ENCODE measurements around the gene SZT2.

Gene SZT2

DNA sequence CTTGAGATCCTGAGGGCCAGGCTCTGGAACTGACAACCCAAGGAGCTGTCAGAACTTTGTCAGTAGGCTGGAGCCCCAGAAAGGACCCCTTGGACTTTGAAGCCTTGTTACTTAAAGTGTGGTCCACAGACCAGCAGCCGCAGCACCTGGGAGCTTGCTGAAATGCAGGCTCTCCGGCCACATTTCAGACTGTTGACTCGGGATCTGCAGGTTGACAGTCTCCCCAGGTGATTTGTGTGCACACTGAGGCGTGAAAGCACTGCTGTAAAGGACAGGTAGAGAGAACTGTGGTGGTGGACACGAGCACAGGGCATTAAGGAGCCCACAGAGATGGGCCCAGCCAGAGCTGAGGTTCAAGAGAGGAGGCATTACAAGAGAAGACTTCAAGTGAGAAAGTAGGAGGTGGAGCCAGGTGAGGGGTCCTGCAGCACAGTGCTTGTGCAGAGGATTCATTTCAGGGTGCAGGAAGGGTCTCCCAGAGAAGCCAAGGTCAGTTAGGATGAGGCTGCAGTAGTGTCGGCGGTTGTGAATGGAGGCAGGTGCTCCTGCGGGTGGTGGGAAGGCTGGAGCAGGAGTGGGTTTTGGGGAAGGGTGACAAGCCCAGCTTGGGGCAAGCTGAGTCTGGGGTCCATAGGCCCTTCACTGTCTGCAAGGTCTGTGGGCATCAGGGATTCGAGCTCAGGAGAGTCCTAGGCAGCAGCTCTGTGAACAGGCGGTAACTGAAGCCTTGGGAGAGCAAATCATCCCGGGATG lies 59.4 kb downstream of the SZT2 start:
- no peaks in the 10 kb centered on the region for H3K27me3 ChIP-seq (ENCODE audit: insufficient read depth, low read length)
- no peak overlapping the region for H3K9ac ChIP-seq (ENCODE audit: low read depth, low read length)
- peaks cover 64% of the 10 kb centered on the region for H3K36me3 ChIP-seq (ENCODE audit: insufficient read depth, low read depth, low read length)
- H3K4me3 ChIP-seq (ENCODE audit: low read length), result no peak overlapping the region
- no peaks in the 10 kb centered on the region for H3K9me3 ChIP-seq (ENCODE audit: insufficient read depth, low read depth, low read length)
- peaks cover 6% of the 10 kb centered on the region for H3K4me1 ChIP-seq (ENCODE audit: insufficient read depth, low read length)
- no peak overlapping the region for H3K27ac ChIP-seq (ENCODE audit: low read length)

DNA sequence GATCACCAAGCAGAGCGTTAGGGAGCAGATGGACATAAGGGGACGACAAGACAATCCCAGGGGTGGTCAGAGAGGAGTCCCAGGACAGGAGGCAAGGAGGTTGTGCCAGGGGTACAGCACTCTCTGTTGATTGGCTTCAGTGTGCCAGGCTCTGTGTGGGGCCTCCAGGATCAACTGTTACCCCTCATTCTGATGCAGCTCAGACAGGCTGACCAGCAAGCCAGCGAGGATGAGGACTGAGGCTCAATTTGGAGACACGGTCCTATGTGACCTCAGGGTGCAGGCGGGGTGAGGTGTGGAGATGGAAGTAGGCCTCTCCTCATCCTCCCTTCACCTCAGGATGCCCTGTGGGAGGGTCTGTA lies 60.0 kb downstream of the SZT2 start:
- peaks cover 7% of the 10 kb centered on the region for H3K4me1 ChIP-seq (ENCODE audit: insufficient read depth, low read length)
- H3K27ac ChIP-seq (ENCODE audit: low read length), result no peak overlapping the region
- no peak overlapping the region for H3K9ac ChIP-seq (ENCODE audit: low read depth, low read length)
- no peak overlapping the region for H3K4me3 ChIP-seq (ENCODE audit: low read length)
- peaks cover 64% of the 10 kb centered on the region for H3K36me3 ChIP-seq (ENCODE audit: insufficient read depth, low read depth, low read length)
- H3K27me3 ChIP-seq (ENCODE audit: insufficient read depth, low read length), result no peaks in the 10 kb centered on the region
- no peaks in the 10 kb centered on the region for H3K9me3 ChIP-seq (ENCODE audit: insufficient read depth, low read depth, low read length)

DNA sequence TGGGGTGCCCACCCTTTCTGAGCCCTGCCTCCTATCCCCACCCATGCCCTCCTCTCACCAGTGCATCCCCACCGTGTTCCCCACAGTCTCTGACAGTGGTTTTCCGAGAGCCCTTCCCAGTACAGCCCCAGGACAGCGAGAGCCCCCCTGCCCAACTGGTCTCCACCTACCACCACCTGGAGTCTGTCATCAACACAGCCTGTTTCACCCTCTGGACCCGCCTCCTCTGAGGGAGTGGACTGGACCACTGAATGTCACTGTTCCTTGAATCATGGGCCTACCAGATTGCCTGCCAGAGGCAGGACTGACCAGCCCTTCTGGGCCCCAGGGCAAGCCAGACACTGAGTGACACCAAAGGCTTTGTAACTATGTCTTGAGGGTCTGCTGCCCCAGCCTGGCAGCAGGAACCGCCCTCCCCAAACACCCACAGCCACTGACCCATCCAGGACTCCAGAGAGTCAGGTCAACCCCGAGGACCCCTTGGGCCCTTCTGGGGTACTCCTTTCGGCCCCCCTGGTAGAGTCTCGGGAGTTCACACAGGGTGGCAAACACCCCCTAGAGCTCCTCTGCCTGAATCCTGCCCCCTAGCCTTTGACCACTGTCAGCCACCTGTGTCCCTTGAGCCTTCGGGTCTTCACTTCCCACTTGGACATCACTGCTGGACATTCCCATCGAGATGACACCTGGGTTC lies 60.7 kb downstream of the SZT2 start:
- peaks cover 7% of the 10 kb centered on the region for H3K4me1 ChIP-seq (ENCODE audit: insufficient read depth, low read length)
- no peaks in the 10 kb centered on the region for H3K9me3 ChIP-seq (ENCODE audit: insufficient read depth, low read depth, low read length)
- 0 out of 2 replicates have a peak, but pooled peaks cover 3% of the 10 kb centered on the region for H3K27me3 ChIP-seq (ENCODE audit: insufficient read depth, low read length)
- peaks cover 64% of the 10 kb centered on the region for H3K36me3 ChIP-seq (ENCODE audit: insufficient read depth, low read depth, low read length)
- no peak overlapping the region for H3K27ac ChIP-seq (ENCODE audit: low read length)
- H3K4me3 ChIP-seq (ENCODE audit: low read length), result no peak overlapping the region
- no peak overlapping the region for H3K9ac ChIP-seq (ENCODE audit: low read depth, low read length)

DNA sequence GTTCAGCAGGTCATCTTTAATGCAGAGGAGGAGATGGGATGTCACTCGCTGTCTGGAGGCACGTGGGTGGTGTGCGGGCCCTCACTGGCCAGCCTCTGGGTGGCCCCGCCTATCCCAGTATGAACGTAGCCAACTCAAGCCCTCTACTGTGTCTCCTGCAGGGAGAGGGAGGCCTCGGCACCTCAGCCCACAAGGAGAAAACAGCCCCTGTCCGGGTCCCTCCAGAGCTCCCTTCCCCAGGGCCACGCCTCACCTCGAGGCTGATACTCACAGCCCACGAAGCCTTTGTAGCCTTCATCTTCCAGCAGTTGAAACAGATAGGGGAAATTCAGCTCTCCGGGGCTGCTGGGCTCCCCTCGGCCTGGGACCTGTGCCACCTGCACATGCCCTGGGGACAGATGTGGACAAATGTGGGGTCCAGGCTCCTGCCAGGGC lies 61.5 kb downstream of the SZT2 start:
- Histone ChIP-seq H3K4me3 (ENCODE audit: low read length) (no peak overlapping the region), H3K36me3 (ENCODE audit: insufficient read depth, low read depth, low read length) (peaks cover 59% of the 10 kb centered on the region), H3K9ac (ENCODE audit: low read depth, low read length) (no peak overlapping the region), H3K27ac (ENCODE audit: low read length) (no peak overlapping the region), H3K27me3 (ENCODE audit: insufficient read depth, low read length) (0 out of 2 replicates have a peak, but pooled peaks cover 7% of the 10 kb centered on the region), H3K9me3 (ENCODE audit: insufficient read depth, low read depth, low read length) (no peaks in the 10 kb centered on the region), H3K4me1 (ENCODE audit: insufficient read depth, low read length) (peaks cover 7% of the 10 kb centered on the region)

DNA sequence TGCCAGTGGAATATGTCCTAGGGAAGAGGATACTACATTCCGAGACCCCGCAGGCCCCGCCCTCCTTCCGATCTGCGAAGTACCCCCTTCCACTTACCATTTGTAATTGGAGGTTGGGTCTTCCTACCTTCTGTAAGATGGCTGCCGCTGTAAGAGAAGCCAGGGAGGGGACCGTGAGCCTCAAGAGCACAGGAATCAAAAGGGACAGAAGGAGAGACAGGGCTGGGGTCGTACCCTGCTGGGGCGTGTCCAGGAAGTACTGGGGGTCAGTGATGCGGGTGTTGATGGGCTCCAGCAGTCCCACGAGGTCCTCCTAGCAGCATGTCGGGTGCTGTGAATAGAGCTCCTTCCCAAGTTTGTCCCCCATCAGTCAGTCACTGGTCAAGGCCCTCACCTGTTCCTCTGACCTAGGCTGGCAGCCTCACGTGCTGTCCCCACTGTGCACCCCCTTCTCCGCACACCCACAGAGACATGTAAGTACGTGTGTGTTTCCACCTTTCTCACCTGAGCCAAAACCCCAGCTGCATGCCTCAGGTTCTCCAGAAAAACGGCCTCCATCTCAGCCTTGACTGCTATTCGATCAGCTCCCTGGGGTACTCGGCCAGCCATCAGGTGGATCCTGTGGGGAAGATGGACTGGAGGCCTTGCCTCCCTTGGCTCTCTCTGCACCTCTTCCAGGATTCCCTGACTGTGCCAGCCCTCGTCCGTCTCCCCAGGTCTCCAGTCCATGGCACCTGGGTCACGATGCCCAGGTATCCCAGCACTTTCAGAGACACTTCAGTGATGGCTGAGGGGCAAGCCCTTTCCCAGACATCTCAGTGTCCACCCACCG lies 62.2 kb downstream of the SZT2 start:
- Histone ChIP-seq H3K4me1 (ENCODE audit: insufficient read depth, low read length) (peaks cover 7% of the 10 kb centered on the region), H3K36me3 (ENCODE audit: insufficient read depth, low read depth, low read length) (peaks cover 52% of the 10 kb centered on the region), H3K4me3 (ENCODE audit: low read length) (no peak overlapping the region), H3K27ac (ENCODE audit: low read length) (no peak overlapping the region), H3K9me3 (ENCODE audit: insufficient read depth, low read depth, low read length) (no peaks in the 10 kb centered on the region), H3K9ac (ENCODE audit: low read depth, low read length) (no peak overlapping the region), H3K27me3 (ENCODE audit: insufficient read depth, low read length) (0 out of 2 replicates have a peak, but pooled peaks cover 7% of the 10 kb centered on the region)

DNA sequence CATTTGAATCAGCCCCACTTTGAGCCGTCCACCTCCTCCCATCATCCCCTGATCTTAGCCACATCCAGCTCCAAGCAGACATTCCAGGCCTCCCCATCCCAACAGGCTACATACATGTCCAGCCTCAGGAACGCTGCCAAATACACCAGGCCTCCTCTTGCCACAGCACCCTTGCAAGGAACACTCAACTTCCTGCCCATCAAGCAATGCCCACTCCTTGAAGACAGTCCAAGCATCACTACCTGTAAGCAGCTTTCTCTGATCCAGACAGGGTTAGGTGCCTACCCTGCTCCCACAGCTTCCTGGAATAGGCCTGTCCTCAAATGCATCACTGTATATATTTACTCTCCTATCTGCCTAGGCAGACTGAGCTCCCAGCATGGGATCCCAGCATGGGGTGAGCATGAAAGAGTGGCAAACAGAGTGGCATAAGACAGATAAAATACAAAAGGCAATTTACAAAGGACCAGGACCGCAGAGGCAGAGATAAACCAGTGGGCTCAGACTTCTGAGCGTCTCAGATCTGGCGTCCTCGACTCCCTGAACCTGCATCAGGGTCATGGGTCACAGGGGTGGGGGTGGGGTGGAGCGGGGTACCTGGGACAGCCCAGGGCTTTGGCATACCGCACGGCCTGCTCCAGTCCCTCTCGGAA lies 63.2 kb downstream of the SZT2 start:
- Histone ChIP-seq H3K4me1 (ENCODE audit: insufficient read depth, low read length) (peaks cover 7% of the 10 kb centered on the region), H3K4me3 (ENCODE audit: low read length) (peak overlapping the region; percentile 62), H3K9me3 (ENCODE audit: insufficient read depth, low read depth, low read length) (no peaks in the 10 kb centered on the region), H3K36me3 (ENCODE audit: insufficient read depth, low read depth, low read length) (peaks cover 42% of the 10 kb centered on the region), H3K27ac (ENCODE audit: low read length) (no peak overlapping the region), H3K9ac (ENCODE audit: low read depth, low read length) (peak overlapping the region; percentile 48; the same call in 1 of the 2 replicates), H3K27me3 (ENCODE audit: insufficient read depth, low read length) (0 out of 2 replicates have a peak, but pooled peaks cover 7% of the 10 kb centered on the region)

DNA sequence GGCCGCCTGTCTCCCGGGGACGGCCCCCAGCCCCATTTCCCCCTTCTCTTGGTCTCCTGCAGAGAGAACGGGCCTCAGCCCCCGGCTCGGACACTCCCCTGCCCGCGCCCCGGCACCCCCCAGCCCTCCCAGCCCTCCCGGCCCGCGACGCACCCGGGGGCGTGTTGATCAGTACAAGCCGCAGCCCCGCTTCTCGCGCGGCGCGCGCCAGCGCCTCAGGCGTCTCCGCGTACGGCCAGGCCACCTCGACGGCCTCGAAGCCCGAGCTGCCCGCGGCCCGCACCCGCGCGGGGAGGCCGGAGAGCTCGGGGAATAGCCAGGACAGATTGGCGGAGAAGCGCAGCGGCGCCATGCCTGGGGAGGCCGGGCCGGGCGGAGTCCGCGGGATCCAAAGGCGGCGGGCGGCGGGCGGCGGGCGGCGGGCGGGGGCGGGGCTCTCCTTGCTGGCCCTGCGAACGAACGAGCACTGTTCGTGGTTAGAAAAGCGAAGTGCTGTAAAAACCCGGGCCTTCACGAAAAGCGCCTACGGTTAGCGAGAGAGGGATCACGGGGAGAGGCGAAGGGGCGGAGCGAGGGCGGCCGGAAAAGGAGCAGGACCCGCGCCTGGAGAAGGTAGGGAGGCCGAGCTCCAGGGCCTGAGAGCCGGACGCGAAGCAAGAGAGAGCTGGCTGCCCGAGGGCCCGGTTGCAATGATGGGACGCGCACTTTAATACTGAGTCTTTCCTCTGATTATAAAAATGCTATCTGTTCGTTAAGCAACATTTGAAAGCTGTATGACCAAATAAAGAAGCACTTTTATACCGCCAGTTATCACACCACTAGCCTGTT lies 64.0 kb downstream of the SZT2 start, which contains the start of gene HYI:
TSS of gene HYI (minus strand) at position 490 of the 828 bp plus-strand sequence. CDS start at position 352, 138 bp downstream.
- H3K9me3 ChIP-seq (ENCODE audit: insufficient read depth, low read depth, low read length), result no peaks in the 10 kb centered on the region
- H3K27me3 ChIP-seq (ENCODE audit: insufficient read depth, low read length), result 0 out of 2 replicates have a peak, but pooled peaks cover 7% of the 10 kb centered on the region
- peaks cover 7% of the 10 kb centered on the region for H3K4me1 ChIP-seq (ENCODE audit: insufficient read depth, low read length)
- H3K9ac ChIP-seq (ENCODE audit: low read depth, low read length), result peak within 1 kb of the TSS; percentile 78; the same call in 1 of the 2 replicates
- no peak within 1 kb of the TSS for H3K27ac ChIP-seq (ENCODE audit: low read length)
- H3K36me3 ChIP-seq (ENCODE audit: insufficient read depth, low read depth, low read length), result peaks cover 34% of the 10 kb centered on the region
- H3K4me3 ChIP-seq (ENCODE audit: low read length), result peak within 1 kb of the TSS; percentile 79

DNA sequence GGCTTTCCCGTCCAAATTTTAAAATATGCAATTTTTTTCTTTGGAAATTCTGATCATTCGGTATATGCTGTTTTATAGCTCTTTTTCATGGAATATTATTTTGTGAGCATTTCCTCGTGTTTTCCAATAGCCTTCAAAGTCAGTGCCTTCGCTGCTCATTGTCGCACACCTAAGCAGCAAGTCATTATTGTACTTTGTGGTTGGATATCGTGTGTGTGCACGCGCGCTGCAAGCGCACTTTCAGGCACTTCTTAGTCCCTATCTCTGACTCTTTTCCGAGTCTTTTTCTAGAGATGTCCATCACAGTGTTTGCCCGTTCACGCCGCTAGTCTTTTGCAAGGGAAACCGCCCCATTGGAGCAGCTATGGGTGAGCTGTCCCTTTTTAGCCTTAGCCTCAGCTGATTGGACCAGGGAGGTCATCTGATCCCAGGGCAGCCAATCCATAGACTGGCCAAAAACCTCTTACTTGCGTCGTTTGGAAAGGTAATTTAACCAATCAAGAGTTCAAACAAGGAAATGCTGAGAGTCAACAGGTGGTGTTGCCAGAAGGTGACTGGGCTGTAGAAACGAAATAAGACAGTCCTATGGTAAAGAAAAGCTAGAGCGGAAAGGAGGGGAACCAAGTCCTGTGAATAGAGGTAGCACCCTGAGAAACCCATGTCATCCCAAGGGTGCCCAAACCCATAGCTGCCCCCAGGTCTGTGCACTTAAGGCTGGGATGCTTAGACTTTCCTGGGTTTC lies 64.7 kb downstream of the SZT2 start:
- Histone ChIP-seq H3K9ac (ENCODE audit: low read depth, low read length) (peak overlapping the region; percentile 78; the same call in 1 of the 2 replicates), H3K27ac (ENCODE audit: low read length) (no peak overlapping the region), H3K4me1 (ENCODE audit: insufficient read depth, low read length) (peaks cover 7% of the 10 kb centered on the region)

DNA sequence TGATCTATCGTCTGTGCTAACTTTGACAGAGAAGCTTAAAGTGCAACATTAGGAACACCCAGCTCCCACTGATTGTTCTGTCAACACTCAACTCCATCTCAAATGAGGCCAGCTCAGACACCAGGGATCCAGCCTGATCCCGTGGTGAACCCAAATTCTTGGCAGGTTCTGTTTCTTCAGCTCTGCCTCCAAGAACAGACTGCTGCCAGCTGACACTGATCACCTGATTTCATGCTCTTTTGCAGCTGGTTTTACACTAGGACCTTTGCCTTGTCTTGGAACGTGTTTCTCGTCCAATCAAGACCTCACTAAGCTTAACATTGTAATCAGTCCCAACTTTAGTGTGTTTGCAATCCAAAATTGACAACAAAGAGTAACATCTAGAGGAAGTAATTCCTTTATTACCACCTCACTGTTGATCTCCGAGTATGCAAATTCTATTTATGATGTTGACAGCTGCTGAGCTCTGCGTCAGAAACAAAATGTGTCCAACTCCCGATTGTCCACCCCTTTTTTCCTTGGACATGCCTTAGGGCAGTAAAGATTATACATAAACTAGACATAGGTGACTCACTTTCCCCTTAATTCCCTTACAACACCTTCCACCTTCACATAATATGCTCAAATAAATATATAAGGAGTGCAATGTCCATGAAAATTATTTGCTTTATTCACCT lies 65.7 kb downstream of the SZT2 start:
- peaks cover 7% of the 10 kb centered on the region for H3K4me1 ChIP-seq (ENCODE audit: insufficient read depth, low read length)
- H3K4me3 ChIP-seq (ENCODE audit: low read length), result no peak overlapping the region
- H3K36me3 ChIP-seq (ENCODE audit: insufficient read depth, low read depth, low read length), result peaks cover 18% of the 10 kb centered on the region
- H3K9me3 ChIP-seq (ENCODE audit: insufficient read depth, low read depth, low read length), result no peaks in the 10 kb centered on the region
- 0 out of 2 replicates have a peak, but pooled peaks cover 7% of the 10 kb centered on the region for H3K27me3 ChIP-seq (ENCODE audit: insufficient read depth, low read length)
- H3K9ac ChIP-seq (ENCODE audit: low read depth, low read length), result no peak overlapping the region
- no peak overlapping the region for H3K27ac ChIP-seq (ENCODE audit: low read length)

More for the DNA sequence above, 64.7 kb downstream of the SZT2 start:
- Histone ChIP-seq H3K36me3 (ENCODE audit: insufficient read depth, low read depth, low read length) (peaks cover 26% of the 10 kb centered on the region), H3K9me3 (ENCODE audit: insufficient read depth, low read depth, low read length) (no peaks in the 10 kb centered on the region), H3K4me3 (ENCODE audit: low read length) (peak overlapping the region; percentile 79), H3K27me3 (ENCODE audit: insufficient read depth, low read length) (0 out of 2 replicates have a peak, but pooled peaks cover 7% of the 10 kb centered on the region)

Data from iPS-20b (cell line).